Measurements from ENCODE around the gene GLT6D1. TPM values are rescaled to one million over a fixed set of nuclear protein-coding genes. Genes with fewer than 3 reads are reported as not detected.

GLT6D1 gene
- total RNA-seq, 1 donor from 2014 or later: not detected

- no peak for DNase-seq (ENCODE audit: low spot score)
These were observed 15.1 kb downstream of the GLT6D1 start for GRCh38 chr9:135624282-135624681.

GRCh38 chr9:135622415-135623020 lies 16.8 kb downstream of the GLT6D1 start:
- no peak for DNase-seq (ENCODE audit: low spot score)

DNA sequence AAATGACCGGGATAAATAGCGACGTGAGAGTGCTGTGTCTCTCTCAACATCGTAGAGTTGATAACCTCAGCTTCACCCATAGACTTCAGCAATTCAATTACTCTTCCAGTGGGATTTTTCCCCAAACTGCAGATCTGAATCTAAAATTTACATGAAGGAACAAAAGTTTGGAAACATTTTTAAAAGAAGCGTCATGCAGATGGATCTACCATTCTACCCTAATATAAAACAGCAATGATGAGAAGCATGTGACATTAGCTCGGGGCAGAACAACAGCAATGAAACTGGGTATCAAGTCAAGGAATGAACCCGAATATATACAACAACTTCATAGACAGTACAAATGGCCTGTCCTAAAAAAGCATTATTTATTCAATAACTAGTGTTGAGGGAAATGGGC lies 18.8 kb downstream of the GLT6D1 start:
- no peak for DNase-seq (ENCODE audit: low spot score)

GRCh38 chr9:135619599-135619886 lies 19.8 kb downstream of the GLT6D1 start:
- DNase-seq (ENCODE audit: low spot score): no peak

GRCh38 chr9:135618866-135619598 lies 20.3 kb downstream of the GLT6D1 start:
- DNase-seq (ENCODE audit: low spot score): no peak

DNA sequence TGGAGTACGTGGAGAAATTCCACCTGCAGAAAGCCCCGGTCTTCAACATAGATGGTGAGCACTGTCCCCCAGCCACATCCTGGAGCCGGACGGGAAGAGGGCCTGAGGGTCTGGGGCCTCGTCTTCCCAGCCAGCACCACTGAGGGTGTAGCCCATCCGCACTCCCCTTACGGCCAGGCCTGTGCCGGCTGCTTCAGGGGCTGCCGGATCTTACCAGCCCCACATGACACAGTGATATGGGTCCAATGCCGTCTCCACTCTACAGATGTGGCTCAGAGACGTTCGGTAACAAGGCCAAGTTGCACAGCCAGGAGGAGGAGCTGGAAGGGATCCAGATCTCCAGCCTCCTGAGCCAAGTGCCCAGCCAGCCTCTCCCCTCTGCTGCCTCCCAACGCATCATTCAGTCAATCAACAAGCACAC lies 21.3 kb downstream of the GLT6D1 start:
- DNase-seq (ENCODE audit: low spot score): no peak

- no peak for DNase-seq (ENCODE audit: low spot score)
These were observed 21.8 kb downstream of the GLT6D1 start for GRCh38 chr9:135617538-135617900.

- DNase-seq (ENCODE audit: low spot score): no peak
These were observed 22.5 kb downstream of the GLT6D1 start for GRCh38 chr9:135616619-135617537.

- DNase-seq (ENCODE audit: low spot score): no peak
These were observed 23.4 kb downstream of the GLT6D1 start for GRCh38 chr9:135615666-135616618.

DNA sequence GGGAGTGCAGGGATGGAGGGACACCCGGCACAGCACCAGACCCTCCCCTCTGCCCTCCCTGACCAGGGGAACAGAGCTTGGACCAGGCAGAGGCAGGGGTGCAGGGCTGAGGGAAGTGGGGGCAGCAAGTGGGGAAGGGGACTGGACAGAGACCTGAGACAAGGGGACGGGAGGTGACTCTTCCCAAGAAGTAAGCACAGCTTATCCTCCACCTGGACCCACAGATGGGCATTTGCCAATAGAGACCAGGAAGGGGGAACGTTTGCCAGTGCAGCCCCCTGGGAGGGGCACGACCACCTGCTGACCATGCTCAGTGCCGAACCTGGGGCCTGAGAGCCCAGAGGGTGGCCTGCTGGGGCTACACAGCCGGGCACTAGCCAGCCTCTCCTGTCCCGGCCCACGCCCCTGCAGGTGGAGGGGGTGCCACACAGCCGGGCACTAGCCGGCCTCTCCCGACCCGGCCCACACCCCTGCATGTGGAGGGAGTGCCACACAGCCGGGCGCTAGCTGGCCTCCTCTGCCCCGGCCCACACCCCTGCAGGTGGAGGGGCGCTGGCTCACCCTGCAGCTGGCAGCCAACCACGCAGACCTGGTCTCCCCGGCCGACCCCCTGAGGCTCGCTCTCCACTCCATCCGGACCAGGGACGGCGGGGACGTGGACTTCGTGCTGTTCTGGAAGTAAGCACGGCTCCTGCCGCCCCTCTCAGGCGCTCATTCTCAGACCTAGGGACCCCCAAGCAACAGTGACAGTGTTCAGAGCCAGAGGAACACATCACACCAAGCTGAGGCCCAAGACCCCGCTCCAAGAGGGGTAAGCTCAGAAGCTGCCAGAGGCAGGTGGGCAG lies 24.3 kb downstream of the GLT6D1 start:
- no peak for DNase-seq (ENCODE audit: low spot score)

DNA sequence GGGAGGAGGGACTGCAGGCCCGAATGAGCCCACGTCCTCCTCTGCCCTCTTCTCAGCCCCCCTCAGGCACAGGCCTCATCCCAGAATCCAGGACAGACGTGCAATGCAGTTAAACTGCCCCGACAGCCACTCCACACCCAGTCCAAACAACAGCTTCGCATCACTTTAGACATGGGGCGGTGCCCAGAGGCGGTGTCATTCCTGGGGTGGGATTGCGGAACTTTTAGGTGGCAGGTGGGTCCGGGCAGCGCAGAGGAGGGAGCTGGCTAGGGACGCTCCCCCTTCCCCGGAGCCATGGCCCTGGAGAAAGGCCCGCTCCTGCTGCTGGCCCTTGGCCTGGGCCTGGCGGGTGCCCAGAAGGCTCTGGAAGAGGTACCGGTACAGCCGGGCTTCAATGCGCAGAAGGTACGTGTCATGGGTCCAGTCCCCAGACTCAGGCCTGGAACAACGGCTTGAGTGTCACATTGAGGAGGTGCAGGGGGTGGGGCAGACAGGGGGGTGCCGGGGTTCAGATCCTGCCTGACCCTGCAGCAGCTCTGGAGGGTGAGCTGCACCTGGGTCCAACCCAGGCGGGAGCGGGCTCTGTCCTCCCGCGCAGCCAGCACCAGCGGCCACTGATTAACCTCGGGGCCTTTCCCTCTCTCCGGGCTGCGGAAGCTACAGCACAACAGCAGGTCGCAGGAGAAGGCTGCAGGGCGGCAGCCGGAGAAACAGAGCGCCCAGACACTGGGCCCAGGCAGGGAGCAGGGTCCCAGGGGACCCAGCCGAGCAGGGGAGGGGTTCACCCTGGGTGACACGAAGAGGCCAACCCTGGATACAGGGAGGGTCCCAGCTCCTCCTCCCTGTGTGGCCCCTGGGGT lies 25.2 kb downstream of the GLT6D1 start:
- DNase-seq (ENCODE audit: low spot score): no peak

DNA sequence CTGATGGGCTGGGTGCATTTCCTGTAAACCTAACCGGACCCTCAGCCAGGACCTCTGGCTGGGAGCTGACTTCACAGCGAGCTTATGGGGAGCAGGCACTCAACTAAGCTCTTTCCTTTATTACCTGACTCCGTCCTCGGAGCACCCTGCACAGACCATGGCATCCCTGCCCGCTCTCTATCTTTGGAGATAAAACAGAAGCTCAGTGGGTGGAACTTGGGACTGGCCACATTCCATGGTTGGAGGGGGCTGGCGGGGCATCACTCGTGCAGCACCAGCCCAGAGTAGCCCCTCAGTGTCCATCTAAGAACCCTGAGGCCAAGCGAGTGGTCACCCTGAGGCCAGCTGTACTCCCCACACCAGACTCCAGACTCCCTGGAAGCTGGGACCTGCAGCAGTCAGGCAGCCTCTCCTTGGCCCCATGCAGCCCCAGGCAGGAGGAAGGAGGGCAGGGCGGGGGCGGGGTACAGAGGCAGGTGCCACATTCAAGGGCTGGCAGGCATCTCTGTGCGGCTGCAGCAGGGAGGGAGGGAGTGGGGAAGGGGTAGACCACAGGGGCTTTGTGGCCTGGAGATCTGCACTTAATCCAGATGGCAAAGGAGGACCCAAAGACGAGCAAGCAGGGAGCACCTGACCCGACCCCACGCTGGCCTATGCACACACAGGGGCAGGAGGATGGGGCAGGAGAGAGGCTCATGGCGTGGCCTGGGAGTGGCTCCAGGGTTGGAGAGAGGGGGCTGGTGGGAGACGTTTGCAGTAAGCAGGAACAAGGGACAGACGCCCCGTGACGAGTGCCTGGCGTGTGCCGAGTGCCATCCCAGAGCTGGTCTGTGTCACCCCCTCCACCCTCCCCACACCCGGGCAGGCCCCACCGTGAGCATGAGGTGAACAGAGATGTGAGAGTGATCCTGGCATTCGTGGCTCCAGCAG lies 26.1 kb downstream of the GLT6D1 start:
- no peak for DNase-seq (ENCODE audit: low spot score)

GRCh38 chr9:135612437-135612836 lies 26.9 kb downstream of the GLT6D1 start:
- DNase-seq (ENCODE audit: low spot score): no peak

DNA sequence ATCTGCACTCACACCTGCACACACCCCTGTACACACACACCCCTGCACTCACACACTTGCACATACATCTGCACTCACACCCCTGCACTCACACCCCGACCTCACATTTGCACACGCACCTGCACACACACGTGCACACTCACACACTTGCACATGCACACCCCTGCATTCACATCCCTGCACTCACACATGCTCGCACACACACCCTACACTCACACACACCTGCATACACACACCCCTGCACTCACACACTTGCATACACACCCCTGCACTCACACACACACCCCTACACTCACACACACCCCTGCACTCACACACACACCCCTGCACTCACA lies 27.5 kb downstream of the GLT6D1 start:
- DNase-seq (ENCODE audit: low spot score): no peak

DNA sequence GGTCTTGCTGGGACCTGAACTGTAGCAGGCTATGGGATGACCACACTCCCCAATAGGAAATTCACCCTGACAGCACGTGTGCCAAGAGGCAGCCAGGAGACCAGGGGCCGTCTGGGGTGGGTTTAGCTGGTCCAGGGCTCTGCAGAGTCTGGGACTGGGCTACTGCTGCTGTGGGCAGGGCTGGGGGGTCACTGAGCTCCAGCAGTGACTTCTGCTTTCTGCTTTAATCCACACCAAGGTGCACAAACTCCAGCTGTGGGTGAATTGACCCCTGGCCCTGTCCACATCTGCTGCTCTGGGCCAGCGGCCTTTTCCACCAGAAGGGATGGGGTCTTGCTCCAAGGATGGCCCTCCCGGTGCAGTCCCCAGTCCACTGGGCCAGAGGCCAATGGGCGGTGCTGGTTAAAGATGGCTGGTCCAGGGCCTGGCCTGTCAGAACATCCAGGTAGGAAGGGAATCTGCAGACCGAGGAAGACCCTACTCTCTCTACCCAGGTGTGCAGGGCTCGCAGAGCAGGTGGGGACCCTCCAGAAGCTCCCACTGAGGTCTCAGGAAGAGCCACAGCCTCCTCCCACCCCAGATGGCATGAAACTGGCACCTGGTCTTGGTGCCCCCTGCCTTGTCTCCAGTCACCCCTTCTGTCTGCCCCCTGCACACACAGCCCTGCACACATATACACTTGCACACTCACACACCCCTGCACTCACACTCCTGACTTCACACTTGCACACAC lies 28.0 kb downstream of the GLT6D1 start:
- no peak for DNase-seq (ENCODE audit: low spot score)

GRCh38 chr9:135610290-135611141 lies 28.8 kb downstream of the GLT6D1 start:
- DNase-seq (ENCODE audit: low spot score): no peak

GRCh38 chr9:135609366-135609955 lies 29.9 kb downstream of the GLT6D1 start:
- DNase-seq (ENCODE audit: low spot score): no peak

Data from umbilical cord (tissue), 2 donors.